HG02885 (cell line): Measurements from ENCODE around the gene CNN2.
A peak's percentile ranks its signal among the peaks of the same experiment; 100 is the strongest.

Source experiments
- ATAC-seq: cut with Tn5 transposase; IDR thresholded peaks from one replicate; pipeline ENCODE4 v1.9.1; 2021; ENCODE audit warnings: mild to moderate bottlenecking; ENCODE audit not compliant: unreplicated experiment, poor library complexity

The CNN2 gene

DNA sequence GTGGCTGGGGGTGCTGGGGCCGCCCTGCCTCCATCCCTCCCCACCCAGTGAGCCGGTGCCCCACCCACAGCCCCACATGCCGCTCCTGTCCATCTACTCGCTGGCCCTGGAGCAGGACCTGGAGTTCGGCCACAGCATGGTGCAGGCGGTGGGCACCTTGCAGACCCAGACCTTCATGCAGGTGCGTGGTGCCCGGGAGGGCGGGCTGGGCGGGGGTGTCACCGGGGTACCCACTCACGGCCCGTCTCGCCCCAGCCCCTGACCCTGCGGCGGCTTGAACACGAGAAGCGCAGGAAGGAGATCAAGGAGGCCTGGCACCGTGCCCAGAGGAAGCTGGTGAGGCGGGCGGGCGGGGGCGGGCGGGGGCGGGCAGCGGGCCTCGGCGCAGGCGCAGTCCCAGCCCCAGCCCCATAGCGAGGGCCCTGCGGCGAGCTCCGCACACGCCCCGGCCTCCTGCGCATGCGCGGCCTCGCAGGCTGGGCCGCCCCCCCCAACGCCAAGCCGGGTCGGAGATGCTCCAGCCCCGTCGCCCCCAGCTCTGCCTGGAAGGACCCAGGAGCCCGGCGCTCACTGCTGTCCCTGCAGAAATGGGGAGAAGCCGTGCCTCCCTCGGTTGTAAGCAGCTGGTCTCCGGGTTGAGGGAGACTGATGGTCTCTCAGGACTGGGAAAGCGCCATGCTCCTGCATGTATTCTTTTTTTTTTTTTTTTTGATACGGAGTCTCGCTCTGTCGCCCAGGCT, 48.3 kb downstream of the CNN2 start:
- ATAC-seq = peak; percentile 67

DNA sequence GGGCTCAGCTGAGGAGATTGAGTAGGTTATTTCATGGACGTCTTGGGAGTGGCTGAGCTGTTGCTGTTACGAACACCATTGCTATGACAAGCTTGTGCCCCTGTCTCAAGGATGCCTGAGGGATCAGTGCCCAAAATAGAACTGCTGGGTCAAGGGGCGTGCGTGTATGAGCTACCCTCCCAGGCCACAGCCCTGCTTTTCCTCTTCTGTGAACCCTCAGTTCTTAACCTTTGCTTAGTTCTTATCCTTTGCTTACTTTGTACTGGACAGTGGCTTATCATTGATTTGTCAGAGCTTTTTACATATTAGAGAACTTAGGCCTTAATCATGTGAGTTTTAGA, 49.6 kb downstream of the CNN2 start:
- ATAC-seq = no peak

DNA sequence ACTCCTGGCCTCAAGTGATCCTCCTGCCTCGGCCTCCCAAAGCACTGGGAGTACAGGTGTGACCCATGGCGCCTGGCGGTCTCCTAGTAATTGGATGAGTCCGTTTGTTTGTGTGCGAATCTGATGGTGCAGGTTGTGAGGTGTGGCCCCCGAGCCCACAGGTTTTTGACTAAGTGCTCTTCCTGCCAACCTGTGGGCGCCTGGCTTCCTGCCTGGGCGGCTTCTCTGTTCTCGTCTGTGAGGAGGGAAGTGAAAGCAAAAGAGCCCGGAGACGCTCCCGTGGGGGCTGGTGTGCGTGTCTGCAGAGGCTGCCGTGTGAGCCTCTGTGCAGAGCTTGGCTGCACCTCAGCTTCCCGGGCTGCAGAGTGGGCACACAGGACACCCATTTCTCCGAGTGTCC, 50.5 kb downstream of the CNN2 start:
- peak; percentile 58 for ATAC-seq

DNA sequence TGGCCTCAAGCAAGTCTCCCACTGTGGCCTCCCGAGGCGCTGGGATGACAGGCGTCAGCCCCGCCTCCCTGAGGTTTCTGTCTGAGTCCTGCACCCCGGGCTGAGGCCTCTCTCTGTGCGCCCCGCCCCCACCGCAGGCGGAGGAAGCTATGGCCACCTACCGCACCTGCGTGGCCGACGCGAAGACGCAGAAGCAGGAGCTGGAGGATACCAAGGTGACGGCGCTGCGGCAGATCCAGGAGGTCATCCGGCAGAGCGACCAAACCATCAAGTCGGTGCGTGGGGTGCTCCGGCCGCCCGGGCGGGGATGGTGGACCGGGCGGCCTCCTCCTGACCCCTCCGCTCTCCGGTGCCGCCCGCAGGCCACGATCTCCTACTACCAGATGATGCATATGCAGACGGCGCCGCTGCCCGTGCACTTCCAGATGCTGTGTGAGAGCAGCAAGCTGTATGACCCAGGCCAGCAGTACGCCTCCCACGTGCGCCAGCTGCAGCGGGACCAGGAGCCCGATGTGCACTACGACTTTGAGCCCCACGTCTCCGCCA, 53.2 kb downstream of the CNN2 start:
- no peak for ATAC-seq

DNA sequence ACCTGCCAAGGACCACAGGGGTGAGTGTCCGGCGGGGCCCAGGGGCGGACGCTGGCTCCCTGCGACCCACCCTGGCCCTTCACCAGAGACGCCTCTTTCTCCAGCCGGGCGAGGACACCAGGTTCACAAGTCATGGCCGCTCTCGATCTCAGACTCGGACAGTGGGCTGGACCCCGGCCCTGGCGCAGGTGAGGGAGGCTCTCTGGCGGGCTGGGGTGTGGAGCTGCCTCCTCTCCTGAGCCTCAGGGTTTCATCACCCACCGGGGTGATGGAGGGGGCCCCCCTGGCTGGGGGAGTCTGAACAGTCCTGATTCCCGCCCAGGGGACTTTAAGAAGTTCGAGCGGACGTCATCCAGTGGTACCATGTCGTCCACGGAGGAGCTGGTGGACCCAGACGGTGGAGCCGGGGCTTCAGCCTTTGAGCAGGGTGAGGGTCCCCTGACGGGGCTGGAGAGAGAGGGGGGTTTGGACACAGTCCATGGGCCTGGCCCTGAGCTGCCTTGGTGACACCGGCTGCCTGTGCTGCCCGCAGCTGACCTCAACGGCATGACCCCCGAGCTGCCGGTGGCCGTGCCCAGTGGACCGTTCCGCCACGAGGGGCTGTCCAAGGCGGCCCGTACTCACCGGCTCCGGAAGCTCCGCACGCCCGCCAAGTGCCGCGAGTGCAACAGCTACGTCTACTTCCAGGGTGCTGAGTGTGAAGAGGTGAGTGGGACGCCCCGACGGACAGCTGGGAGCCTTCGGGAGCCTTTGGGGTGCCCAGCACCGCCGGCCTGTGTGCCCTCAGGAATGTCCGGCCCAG, 54.2 kb downstream of the CNN2 start:
- no peak for ATAC-seq

DNA sequence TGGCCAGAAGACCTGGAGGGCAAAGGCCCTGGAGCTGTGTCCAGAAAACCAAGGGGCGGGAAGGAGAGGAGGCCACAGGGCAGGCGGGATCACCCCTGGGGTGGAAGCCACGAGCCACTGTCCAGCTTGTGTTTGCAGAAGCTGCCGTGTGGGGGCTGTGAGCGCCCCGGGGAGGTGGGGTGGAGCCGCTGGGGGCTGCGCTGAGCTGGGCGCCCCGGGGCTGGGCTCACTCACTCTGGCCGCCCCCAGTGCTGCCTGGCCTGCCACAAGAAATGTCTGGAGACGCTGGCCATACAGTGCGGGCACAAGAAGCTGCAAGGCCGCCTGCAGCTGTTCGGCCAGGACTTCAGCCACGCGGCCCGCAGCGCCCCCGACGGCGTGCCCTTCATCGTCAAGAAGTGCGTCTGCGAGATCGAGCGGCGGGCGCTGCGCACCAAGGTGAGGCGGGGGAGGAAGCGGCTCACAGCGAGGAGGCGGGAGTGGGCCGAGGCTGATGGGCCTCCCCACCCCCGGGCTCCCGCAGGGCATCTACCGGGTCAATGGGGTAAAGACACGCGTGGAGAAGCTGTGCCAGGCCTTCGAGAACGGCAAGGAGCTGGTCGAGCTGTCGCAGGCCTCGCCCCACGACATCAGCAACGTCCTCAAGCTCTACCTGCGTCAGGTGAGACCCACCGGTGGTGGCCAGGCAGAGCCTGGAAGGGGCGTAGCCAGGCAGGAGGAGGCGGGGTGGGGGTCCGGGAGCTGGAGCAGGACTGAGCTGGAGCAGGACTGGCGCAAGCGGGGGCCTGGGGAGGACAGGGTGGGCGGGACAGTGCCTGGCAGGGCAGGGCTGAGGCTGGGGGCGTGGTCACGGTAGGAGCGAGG, 55.1 kb downstream of the CNN2 start:
- ATAC-seq = no peak

DNA sequence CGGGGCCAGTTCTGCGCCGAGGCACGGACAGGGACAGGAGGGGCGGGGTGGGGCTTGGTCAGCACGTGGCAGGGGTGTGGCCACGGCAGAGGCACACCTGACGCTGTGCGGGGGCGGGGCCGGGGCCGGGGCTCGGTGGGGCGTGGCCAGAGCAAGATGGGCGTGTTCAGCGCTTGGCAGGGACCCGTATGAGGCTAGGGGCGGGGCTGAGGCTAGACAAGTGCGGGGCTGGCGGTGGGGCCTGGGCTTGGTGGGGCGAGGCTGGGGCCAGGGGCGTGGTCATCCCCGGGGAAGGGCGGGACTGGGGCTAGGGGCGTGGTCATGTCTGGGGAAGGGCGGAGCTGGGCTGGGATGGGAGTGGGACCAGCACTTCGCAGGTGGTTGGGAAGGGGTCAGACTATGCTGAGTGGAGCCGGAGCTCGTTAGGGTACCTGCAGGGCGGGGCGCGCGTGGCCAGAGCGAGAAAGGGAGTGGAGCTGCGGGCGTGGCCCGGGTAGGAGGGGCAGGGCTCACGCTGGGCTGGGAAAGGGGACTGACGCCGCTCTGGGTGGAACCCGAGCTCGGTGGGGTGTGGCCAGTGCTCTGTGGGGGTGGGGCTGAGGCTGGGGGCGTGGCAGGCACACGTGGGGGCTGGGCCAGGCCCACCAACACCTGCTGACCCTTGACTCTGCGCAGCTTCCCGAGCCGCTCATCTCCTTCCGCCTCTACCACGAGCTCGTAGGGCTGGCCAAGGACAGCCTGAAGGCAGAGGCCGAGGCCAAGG, 55.9 kb downstream of the CNN2 start:
- ATAC-seq = peak; percentile 45

DNA sequence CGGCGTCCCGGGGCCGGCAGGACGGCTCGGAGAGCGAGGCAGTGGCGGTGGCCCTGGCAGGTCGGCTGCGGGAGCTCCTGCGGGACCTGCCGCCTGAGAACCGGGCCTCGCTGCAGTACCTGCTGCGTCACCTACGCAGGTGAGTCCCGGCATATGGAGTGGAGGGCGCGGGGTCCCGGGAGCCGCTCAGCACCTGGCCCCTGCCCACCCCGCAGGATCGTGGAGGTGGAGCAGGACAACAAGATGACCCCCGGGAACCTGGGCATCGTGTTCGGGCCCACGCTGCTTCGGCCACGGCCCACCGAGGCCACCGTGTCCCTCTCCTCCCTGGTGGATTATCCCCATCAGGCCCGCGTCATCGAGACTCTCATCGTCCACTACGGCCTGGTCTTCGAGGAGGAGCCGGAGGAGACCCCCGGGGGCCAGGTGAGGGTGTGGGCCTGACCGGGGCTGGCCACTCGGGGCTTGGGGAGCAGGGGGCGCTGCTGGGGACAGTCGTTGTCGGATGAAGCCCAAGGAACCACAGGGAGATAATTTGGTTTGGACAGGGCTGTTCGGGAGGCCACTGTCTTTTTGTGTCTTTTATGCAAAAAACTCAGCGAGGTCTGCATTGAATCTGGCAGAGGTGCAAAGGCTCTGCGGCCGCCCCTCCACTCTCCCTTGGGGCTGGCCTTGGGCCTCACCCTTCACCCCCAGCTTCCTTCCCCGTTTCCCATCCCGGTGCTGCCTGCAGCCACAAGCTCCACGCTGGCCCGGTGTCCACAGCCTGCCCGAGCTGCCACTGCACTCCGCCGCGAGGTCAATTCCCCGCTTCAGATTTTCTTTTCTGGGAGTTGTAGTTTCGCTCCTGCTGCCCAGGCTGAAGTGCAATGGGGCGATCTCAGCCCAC, 56.8 kb downstream of the CNN2 start:
- ATAC-seq = no peak

DNA sequence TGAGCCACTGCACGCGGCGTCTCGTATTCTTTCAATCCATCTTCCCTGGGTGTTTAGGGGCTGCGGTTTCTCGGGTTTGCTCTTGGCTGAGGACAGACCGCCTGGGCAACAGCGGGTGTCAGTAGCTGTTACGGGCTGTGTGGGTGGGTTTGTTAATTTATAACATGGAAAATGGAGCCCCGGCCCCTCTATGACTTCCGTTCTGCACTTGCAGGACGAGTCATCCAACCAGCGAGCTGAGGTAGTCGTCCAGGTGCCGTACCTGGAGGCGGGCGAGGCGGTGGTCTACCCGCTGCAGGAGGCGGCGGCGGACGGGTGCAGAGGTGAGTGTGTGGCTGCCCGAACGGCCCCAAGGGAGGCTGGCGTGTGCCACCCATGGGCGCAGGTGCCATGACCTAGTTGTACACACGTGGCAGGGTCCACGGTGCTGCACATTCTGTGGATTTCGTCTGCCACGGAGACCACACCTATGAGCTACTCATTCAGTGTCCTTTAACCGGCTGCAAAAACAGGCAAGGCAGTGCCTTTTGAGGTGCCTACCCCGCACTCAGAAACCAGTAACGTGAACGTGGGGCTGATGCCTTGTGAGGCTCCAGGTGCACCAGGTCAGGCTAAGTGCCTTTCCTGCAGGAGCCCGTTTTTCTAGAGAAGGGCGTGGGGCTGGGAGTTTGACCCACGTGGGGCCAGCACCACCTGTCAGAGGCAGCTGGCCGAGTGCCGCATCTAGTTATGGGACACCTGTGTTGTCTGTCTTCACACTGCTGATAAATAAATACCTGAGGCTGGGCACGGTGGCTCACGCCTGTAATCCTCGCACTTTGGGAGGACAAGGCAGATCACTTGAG, 57.8 kb downstream of the CNN2 start:
- ATAC-seq = no peak

DNA sequence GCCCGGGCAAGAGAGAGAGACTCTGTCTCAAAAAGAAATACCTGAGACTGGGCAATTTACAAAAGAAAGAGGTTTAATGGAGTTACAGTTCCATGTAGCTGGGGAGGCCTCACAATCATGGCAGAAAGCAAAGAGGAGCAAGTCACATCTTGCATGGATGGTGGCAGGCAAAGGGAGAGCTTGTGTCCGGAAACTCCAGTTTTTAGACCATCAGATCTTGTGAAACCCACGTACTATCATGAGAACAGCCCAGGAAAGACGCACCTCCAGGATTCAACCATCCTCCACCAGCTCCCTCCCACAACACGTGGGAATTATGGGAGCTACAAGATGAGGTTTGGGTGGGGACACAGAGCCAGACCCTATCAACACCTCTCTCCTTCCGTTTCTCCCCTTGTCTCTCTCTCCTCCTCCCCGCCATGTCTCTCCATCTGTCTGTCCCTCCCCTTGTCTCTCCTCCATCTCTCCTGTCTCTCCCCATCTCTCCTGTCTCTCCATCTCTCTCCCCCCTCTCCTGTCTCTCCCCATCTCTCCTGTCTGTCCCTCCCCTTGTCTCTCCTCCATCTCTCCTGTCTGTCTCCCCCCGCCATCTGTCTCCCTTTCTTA, 58.7 kb downstream of the CNN2 start:
- ATAC-seq = no peak

DNA sequence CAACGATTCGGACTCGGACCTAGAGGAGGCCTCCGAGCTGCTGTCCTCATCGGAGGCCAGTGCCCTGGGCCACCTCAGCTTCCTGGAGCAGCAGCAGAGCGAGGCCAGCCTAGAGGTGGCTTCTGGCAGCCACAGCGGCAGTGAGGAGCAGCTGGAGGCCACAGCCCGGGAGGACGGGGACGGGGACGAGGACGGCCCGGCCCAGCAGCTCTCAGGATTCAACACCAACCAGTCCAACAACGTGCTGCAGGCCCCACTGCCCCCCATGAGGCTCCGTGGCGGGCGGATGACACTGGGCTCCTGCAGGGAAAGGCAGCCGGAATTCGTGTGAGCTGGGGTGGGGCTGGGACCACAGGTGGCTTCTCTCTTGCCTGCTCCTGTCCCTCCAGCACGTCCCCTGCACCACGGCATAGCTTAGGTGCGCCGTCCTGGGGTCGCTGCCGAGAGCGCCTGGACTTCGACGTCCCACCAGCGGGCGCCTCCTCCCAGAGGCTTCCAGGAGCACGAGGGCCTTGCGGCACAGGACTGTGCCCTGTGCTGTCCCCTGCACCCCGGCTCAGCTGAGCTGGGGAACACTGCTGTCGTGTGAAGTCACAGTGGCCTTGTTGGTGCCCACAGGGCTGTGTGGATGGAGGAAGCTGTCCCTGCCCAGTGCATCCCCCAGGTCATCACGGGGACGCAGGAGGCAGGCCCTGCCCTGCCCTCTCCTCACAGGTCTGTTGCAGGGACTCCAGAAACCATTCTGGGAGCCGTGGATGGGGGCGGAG, 59.5 kb downstream of the CNN2 start:
- no peak for ATAC-seq

DNA sequence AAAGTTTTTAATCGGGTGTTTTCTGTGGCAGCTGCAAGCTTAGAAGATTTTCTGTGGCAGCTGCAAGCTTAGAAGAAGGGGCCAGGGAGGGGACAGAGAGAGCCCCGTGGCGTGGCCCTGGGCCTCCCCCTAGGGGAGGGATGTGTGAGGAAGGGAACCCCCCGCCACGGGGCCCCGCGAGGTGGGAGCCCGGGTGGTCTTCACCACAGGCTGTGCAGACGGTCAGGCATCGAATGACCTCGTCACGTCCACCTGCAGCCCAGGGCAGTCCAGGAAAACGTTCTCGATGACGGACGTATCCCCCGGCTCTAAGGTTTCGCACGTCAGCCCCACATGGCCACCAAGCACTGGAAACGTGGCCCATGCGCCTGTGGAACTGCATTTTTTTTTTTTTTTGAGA, 60.2 kb downstream of the CNN2 start:
- no peak for ATAC-seq

DNA sequence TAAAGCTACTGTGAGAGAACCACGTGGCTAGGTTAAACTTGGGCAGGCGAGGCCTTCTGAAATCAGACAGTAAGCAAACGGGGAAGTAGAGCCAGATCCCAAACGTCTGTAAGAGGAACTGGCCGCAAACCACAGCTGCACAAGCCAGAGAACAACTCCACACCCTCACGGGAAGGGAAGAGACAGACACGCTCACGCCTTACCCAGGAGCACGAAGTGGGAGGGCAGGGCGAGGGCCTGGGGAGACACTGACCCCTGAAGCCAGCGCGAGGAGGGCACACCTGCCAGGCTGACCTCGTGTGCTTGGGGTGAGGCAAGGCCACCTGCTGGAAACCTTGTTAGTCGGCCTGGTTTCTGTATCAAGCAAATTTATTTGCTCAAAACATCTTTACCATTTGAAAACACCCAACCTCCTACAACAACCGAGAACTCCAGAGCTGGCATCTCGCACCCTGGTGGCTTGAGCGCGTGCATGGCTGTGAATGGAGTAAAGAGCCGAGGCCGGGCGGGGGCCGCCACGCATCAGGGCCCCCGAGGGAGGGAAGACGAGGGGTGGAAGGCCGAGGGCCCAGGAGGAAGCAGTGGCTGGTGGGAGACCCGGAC, 61.5 kb downstream of the CNN2 start:
- no peak for ATAC-seq

DNA sequence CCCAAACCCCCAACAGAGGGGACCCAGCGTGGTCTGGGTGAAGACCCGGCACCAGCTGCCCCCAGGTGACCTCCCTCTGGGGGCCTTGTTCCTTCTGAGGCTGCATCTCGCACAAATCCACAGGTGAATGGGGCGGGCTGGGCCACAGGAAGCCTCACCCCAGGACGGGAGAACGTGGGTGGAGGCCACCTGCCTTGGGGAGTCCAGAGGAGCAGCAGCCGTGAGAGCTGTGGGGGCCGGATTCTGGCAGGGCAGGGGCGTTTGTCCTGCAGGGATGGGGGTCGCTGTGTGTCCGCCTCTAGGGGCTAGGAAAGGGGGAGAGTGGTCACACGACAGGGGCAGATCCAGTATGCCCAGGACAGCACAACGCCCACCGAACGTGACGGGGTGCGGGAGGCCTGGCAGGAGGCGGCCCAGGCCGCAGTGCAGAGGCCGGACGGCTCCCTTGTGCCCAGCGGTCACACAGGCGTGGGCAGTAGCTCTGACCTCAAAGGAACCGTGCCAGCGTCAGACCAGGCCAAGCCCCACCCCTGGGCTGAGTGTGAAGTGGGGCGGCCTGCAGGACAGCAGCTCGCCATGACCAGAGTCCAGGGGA, 62.1 kb downstream of the CNN2 start:
- ATAC-seq = no peak
